A549 (cell line): Measurements from ENCODE around the gene CHCHD2. TPM values are rescaled to one million over a fixed set of nuclear protein-coding genes. Genes with fewer than 3 reads are reported as not detected.

ENCODE experiments used
- ATAC-seq, 2 experiments: fragments of 200-7000 bp in 1 of 2; fragments of >200 bp in 1 of 2; cut with Nextera tagmentation in 1 of 2; cut with Tn5 transposase in 1 of 2; 3 replicates each; pipeline versions ENCODE4 v1.8.0 to v1.9.1; 2018 to 2020; ENCODE audit warnings: mild to moderate bottlenecking in 1 of 2, moderate library complexity in 1 of 2
- CTCF ChIA-PET: fragments of 300-600 bp; sonication (Branson Sonifier 250); formaldehyde crosslinking; extraction: SDS; loops from one replicate; lab custom pipeline; 2021; ENCODE audit warnings: antibody characterized with exemption, inconsistent platforms; lab: Yijun Ruan, JAX
- POLR2A ChIA-PET: fragments of 350-600 bp; formaldehyde crosslinking; extraction: SDS; loops from one replicate; lab custom pipeline; 2021; ENCODE audit warnings: antibody characterized with exemption, inconsistent platforms; lab: Yijun Ruan, JAX
- DNase-seq, 2 experiments: peaks; one replicate each; pipeline versions ENCODE4 v3.0.0 to v3.0.0-alpha.2; 2011 to 2016; ENCODE audit warnings: low read depth in 1 of 2, low spot score in 1 of 2
- FAIRE-seq: peaks from 2 replicates; lab custom pipeline; 2011; peaks lifted over from hg19 to GRCh38; lab: Jason Lieb, UNC
- H3K27ac ChIP-seq, 2 experiments: fragments of >200 bp; sonication (Bioruptor Twin); formaldehyde crosslinking; 3 replicates each; pipeline ENCODE4 v1.5.1; 2016 to 2017
- H3K4me1 ChIP-seq: fragments of >200 bp; sonication (Bioruptor Twin); formaldehyde crosslinking; 3 replicates; pipeline ENCODE4 v1.6.1; 2016
- H3K4me2 ChIP-seq: fragments of >200 bp; sonication (Bioruptor Twin); formaldehyde crosslinking; 3 replicates; pipeline ENCODE4 v1.6.1; 2016
- H3K4me3 ChIP-seq: fragments of >200 bp; sonication (Bioruptor Twin); formaldehyde crosslinking; 3 replicates; pipeline ENCODE4 v1.5.1; 2016
- H3K9me3 ChIP-seq: fragments of >200 bp; sonication (Bioruptor Twin); formaldehyde crosslinking; 3 replicates; pipeline ENCODE4 v1.6.1; 2016
- CBX2 ChIP-seq: fragments of 200-600 bp; sonication (generic); IDR thresholded peaks from 2 replicates; pipeline ENCODE4 v1.6.1; 2016; ENCODE audit warnings: low read depth, mild to moderate bottlenecking, borderline replicate concordance
- CBX8 ChIP-seq: fragments of 200-600 bp; sonication (generic); IDR thresholded peaks from 2 replicates; pipeline ENCODE4 v1.6.1; 2016
- CEBPB ChIP-seq, 2 experiments: fragments of >200 bp in 1 of 2; sonication (Bioruptor Twin) in 1 of 2; formaldehyde crosslinking in 1 of 2; IDR thresholded peaks; 2 replicates each; pipeline ENCODE4 v1.6.1; 2012 to 2016
- CHD2 ChIP-seq: fragments of 150-350 bp; IDR thresholded peaks from 2 replicates; pipeline ENCODE4 v1.6.1; 2014; ENCODE audit warnings: low read length; ENCODE audit not compliant: partially characterized antibody
- ELK1 ChIP-seq: fragments of 150-350 bp; IDR thresholded peaks from 2 replicates; pipeline ENCODE4 v1.6.1; 2014; ENCODE audit warnings: low read depth, mild to moderate bottlenecking, low read length
- EP300 ChIP-seq, 2 experiments: fragments of >200 bp; sonication (Bioruptor Twin); formaldehyde crosslinking; IDR thresholded peaks; 2 replicates in 1 of 2; 3 replicates in 1 of 2; pipeline ENCODE4 v1.6.1; 2016 to 2017
- ESRRA ChIP-seq: fragments of 150-350 bp; IDR thresholded peaks from 2 replicates; pipeline ENCODE4 v1.6.1; 2014; ENCODE audit warnings: mild to moderate bottlenecking, low read length, borderline replicate concordance
- FOSL2 ChIP-seq, 2 experiments: fragments of 450-650 bp in 1 of 2; fragments of >200 bp in 1 of 2; sonication (Bioruptor Twin) in 1 of 2; formaldehyde crosslinking; IDR thresholded peaks; 2 replicates each; pipeline versions ENCODE4 v1.5.0 to v1.6.1; 2016 to 2020; ENCODE audit warnings: mild to moderate bottlenecking in 1 of 2, moderate library complexity in 1 of 2
- GATA3 ChIP-seq: IDR thresholded peaks from 2 replicates; pipeline ENCODE4 v1.6.1; 2012; ENCODE audit warnings: borderline replicate concordance
- JUNB ChIP-seq: fragments of >200 bp; sonication (Bioruptor Twin); formaldehyde crosslinking; IDR thresholded peaks from 2 replicates; pipeline ENCODE4 v1.6.1; 2016
- MAFK ChIP-seq: fragments of 450-650 bp; IDR thresholded peaks from 2 replicates; pipeline ENCODE4 v1.6.1; 2014; ENCODE audit not compliant: partially characterized antibody
- MAZ ChIP-seq: fragments of 150-350 bp; IDR thresholded peaks from 2 replicates; pipeline ENCODE4 v1.6.1; 2014; ENCODE audit warnings: antibody characterized with exemption, low read depth, low read length, borderline replicate concordance
- NR3C1 ChIP-seq: fragments of >200 bp; sonication (Bioruptor Twin); formaldehyde crosslinking; IDR thresholded peaks from 3 replicates; pipeline ENCODE4 v1.6.1; 2017
- PBX3 ChIP-seq: IDR thresholded peaks from 2 replicates; pipeline ENCODE4 v1.6.1; 2012
- POLR2AphosphoS2 ChIP-seq: conservative IDR thresholded peaks from 2 replicates; pipeline ENCODE4 v1.6.1; 2012; ENCODE audit warnings: low read length, improper control_type of control experiment, inconsistent platforms
- REST ChIP-seq: fragments of 200-600 bp; sonication (generic); IDR thresholded peaks from 2 replicates; pipeline ENCODE4 v1.6.1; 2016; ENCODE audit warnings: antibody characterized with exemption, mild to moderate bottlenecking, moderate library complexity
- RFX5 ChIP-seq: fragments of 450-650 bp; IDR thresholded peaks from 2 replicates; pipeline ENCODE4 v1.7.1; 2014; ENCODE audit warnings: antibody characterized with exemption, mild to moderate bottlenecking, moderate library complexity
- SREBF2 ChIP-seq: fragments of 450-650 bp; IDR thresholded peaks from 2 replicates; pipeline ENCODE4 v1.6.1; 2014; ENCODE audit warnings: mild to moderate bottlenecking, moderate library complexity
- TP53 ChIP-seq: fragments of 250-450 bp; sonication (Bioruptor Pico); IDR thresholded peaks from 2 replicates; pipeline ENCODE4 v1.5.0; 2021; ENCODE audit warnings: mild to moderate bottlenecking, moderate library complexity
- ZC3H11A ChIP-seq: fragments of 450-650 bp; IDR thresholded peaks from 2 replicates; pipeline ENCODE4 v1.6.1; 2014; ENCODE audit warnings: antibody characterized with exemption, mild to moderate bottlenecking
- ZFP36 ChIP-seq: fragments of 450-650 bp; IDR thresholded peaks from 2 replicates; pipeline ENCODE4 v1.6.1; 2014; ENCODE audit warnings: borderline replicate concordance; ENCODE audit not compliant: partially characterized antibody
- ZSCAN20 ChIP-seq: fragments of 250-450 bp; sonication (Bioruptor Pico); IDR thresholded peaks from 2 replicates; pipeline ENCODE4 v1.8.0; 2022; ENCODE audit warnings: mild to moderate bottlenecking, moderate library complexity
- WGBS: methylation state at CpG from one replicate; pipeline ENCODE4 v1.1.6; 2017; ENCODE audit errors: missing lambda C conversion rate; 5-methylcytosine and 5-hydroxymethylcytosine counted together
- polyA plus RNA-seq, 4 experiments: library from polyadenylated mRNA; depleted of rRNA in 3 of 4; stranded (reverse); fragments of >200 nt; fragmentation: RNase III in 1 of 4; extraction: RNeasy Plus Mini Kit Qiagen cat#74134 plus additional on column Dnase treatment in 1 of 4; gene quantifications; 2 replicates in 3 of 4; 3 replicates in 1 of 4; pipeline ENCODE4 v1.2.3, GENCODE V29; 2011 to 2017

Gene CHCHD2
- polyA plus RNA-seq, 2 of the 4 experiments (the other 2 are of a cell fraction): 495 to 615 TPM

DNA sequence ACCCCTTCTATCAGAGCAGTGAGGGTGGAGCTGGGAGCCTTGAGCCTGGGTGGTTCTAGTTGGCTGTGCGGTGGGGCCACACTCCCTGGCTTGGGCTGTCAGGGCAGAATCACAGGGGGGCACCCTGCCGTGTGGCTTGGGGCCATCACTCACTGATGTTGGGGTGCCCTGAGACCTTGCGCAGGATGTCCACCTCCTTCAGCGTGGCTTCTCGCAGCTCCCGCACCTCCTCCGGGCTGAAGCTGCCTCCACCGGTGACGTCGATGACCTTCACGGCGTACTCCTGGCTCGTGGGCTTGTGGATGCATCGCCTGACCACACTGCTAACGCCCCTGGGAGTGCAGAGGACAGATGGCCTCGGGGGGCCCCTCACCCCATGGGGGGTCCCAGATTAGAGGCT is 18.8 kb downstream of the CHCHD2 start (continued):
- no peak for TF ChIP-seq ZC3H11A

DNA sequence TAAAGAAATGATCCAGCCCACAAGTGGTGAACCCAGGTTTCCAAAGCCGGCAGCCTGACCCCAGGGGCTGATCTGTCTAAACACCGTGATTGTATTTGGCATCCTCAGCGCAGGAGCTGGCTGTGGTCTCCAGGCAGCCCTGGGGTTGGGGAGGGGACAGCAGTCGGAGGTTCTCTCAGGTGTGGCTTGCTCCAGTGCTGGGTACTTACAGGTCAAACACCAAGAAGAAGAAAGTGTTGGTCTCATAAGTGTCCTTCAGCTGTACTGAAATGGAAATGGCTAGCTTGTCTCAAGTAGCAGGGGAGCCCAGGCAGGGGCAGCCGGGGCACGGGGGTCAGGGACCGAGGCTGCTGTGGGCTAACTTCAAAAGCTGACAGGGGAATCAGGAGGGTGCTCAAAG is 19.5 kb downstream of the CHCHD2 start:
- 92% methylated on average over 7 of the region's 7 CpGs for WGBS
- DNase-seq: no peak
- ChIA-PET CTCF (interaction anchor here (0.6 to 4.4 kb wide), 3 partner anchors 13 to 123 kb away, joined by 3 to 20 read pairs (median 4); no protein-coding TSS in a partner anchor), POLR2A (no interaction called here)
- Histone ChIP-seq H3K9me3 (no peaks in the 10 kb centered on the region), H3K4me3 (no peak overlapping the region), H3K27ac (no peak overlapping the region), H3K4me1 (no peaks in the 10 kb centered on the region), H3K4me2 (no peak overlapping the region)
- FAIRE-seq: no peak
- TF ChIP-seq JUNB (no peak), GATA3 (no peak), MAFK (no peak), ELK1 (no peak), EP300 (IDR thresholded peaks at IDR 0.05) (no peak), POLR2AphosphoS2 (no peak), ESRRA (no peak), REST (no peak), NR3C1 (no peak), MAZ (no peak), ZSCAN20 (CRISPR knock-in tag) (no peak), CEBPB (IDR thresholded peaks at IDR 0.05) (no peak), RFX5 (no peak), SREBF2 (no peak), ZC3H11A (no peak), ZFP36 (no peak)
- no peak for ATAC-seq

DNA sequence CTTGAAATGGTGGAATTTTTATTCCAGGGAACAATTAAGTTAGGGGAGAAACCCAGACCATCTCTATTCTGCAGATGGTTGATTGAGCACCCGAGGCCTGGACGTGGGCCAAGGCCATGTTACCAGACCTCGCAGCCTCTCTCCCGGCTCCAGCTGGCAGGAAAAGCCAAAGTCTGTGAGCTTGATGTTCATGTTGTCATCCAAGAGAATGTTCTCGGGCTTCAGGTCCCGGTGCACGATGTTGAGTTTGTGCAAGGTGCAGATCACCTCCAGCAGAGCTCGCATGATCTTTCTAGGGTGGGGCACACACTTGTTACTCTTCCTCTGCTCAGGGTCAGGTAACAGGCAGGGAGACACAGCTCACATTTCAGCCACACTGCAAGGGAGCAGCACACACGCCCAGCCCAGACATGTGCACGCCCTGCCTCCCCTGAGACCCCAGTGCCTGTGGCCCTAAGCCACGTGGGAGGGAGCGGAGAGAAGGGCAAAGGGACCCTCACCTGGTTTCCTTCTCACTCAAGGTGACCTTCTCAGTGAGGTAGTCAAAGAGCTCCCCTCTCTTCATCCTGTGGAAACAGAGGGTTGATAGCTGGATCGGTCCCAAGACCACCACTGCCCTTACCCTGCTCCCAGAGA is 23.0 kb downstream of the CHCHD2 start:
- Histone ChIP-seq H3K9me3 (no peaks in the 10 kb centered on the region), H3K27ac (no peak overlapping the region), H3K4me1 (peaks cover 7% of the 10 kb centered on the region; the same call in 1 of the 3 replicates), H3K4me2 (no peak overlapping the region), H3K4me3 (no peak overlapping the region)
- no peak for DNase-seq
- CTCF ChIA-PET: interaction anchor here (0.6 to 2.7 kb wide), 3 partner anchors 9 to 57 kb away, joined by 3 to 21 read pairs (median 4); no protein-coding TSS in a partner anchor
- POLR2A ChIA-PET: interaction anchor here (1.5 kb wide), 1 partner anchor 32 kb away, joined by 4 read pairs; the partner anchor contains the start of genes CCT6A and PSPH
- ATAC-seq: no peak; a peak in 1 of 6 replicates
- TF ChIP-seq ZFP36 (no peak), PBX3 (no peak), CBX8 (no peak), CBX2 (no peak), CHD2 (no peak), TP53 (no peak), FOSL2 (IDR thresholded peaks at IDR 0.05) (no peak), FOSL2 (CRISPR knock-in tag; IDR thresholded peaks at IDR 0.05) (no peak), ELK1 (no peak), CEBPB (IDR thresholded peaks at IDR 0.05) (no peak)
- FAIRE-seq: no peak
- WGBS: 85% methylated on average over 11 of the region's 13 CpGs
